Cardiac septum (tissue), 1 donor: ENCODE measurements around the gene RNU1-1. TPM values are rescaled to one million over a fixed set of nuclear protein-coding genes. Genes with fewer than 3 reads are reported as not detected.
"Not testable (repeated sequence)": the region's sequence is repeated elsewhere in the genome, so short reads cannot be mapped to it uniquely, and the experiment has no call there.

ENCODE experiments used
- DNase-seq: peaks from one replicate; pipeline ENCODE4 v3.0.0-alpha.2; 2020; ENCODE audit warnings: low spot score
- intact Hi-C: fragments of 100-400 bp; cut with DNase I; formaldehyde crosslinking; loops from one replicate; pipeline ENCODE4 v1.14.0; 2022
- total RNA-seq: library from RNA; stranded (reverse); fragmentation: NEBNext Ultra II Directional; extraction: Animal tissue kit (Norgen Biotek cat#: 25700); gene quantifications from one replicate; pipeline ENCODE4 v1.2.1, GENCODE V29; 2021
- donor health status: DM: no; HTN: no; CAD: no.

Gene RNU1-1
- total RNA-seq, 1 donor from 2014 or later: 6,195 TPM

GRCh38 chr1:16528338-16528737 lies 14.3 kb upstream of the RNU1-1 start:
- intact Hi-C loops, DNase-seq: not testable (repeated sequence)

- DNase-seq, intact Hi-C loops: not testable (repeated sequence)
These were observed 11.7 kb upstream of the RNU1-1 start for GRCh38 chr1:16525769-16526168.

- DNase-seq, intact Hi-C loops: not testable (repeated sequence)
These were observed 7.6 kb upstream of the RNU1-1 start for GRCh38 chr1:16521679-16522078.

- intact Hi-C loops: no loop called here
These were observed 7.2 kb upstream of the RNU1-1 start for GRCh38 chr1:16521288-16521583.

GRCh38 chr1:16520435-16521287 lies 6.6 kb upstream of the RNU1-1 start:
- intact Hi-C loops, DNase-seq: not testable (repeated sequence)

More at GRCh38 chr1:16521288-16521583, 7.2 kb upstream of the RNU1-1 start:
- DNase-seq: no peak

GRCh38 chr1:16519255-16519951 lies 5.3 kb upstream of the RNU1-1 start:
- DNase-seq, intact Hi-C loops: not testable (repeated sequence)

- DNase-seq, intact Hi-C loops: not testable (repeated sequence)
These were observed 4.8 kb upstream of the RNU1-1 start for GRCh38 chr1:16518913-16519254.

- DNase-seq, intact Hi-C loops: not testable (repeated sequence)
These were observed 2.8 kb upstream of the RNU1-1 start for GRCh38 chr1:16516694-16517410.

- intact Hi-C loops, DNase-seq: not testable (repeated sequence)
These were observed 526 bp downstream of the RNU1-1 start for GRCh38 chr1:16513412-16514106.

- intact Hi-C loops, DNase-seq: not testable (repeated sequence)
These were observed 1.3 kb downstream of the RNU1-1 start for GRCh38 chr1:16512624-16513411.

GRCh38 chr1:16511926-16512325 lies 2.2 kb downstream of the RNU1-1 start:
- DNase-seq: not testable (repeated sequence)

GRCh38 chr1:16508861-16509445 lies 5.1 kb downstream of the RNU1-1 start:
- DNase-seq, intact Hi-C loops: not testable (repeated sequence)

More at GRCh38 chr1:16511926-16512325, 2.2 kb downstream of the RNU1-1 start:
- intact Hi-C loops: not testable (repeated sequence)

GRCh38 chr1:16506364-16507136 lies 7.5 kb downstream of the RNU1-1 start:
- DNase-seq, intact Hi-C loops: not testable (repeated sequence)

- DNase-seq, intact Hi-C loops: not testable (repeated sequence)
These were observed 8.2 kb downstream of the RNU1-1 start for GRCh38 chr1:16505870-16506269.

GRCh38 chr1:16503494-16503893 lies 10.6 kb downstream of the RNU1-1 start:
- no peak for DNase-seq
- intact Hi-C loops: no loop called here

- DNase-seq, intact Hi-C loops: not testable (repeated sequence)
These were observed 12.6 kb downstream of the RNU1-1 start for GRCh38 chr1:16501446-16501845.

- DNase-seq, intact Hi-C loops: not testable (repeated sequence)
These were observed 13.1 kb downstream of the RNU1-1 start for GRCh38 chr1:16500975-16501374.

- DNase-seq, intact Hi-C loops: not testable (repeated sequence)
These were observed 13.6 kb downstream of the RNU1-1 start for GRCh38 chr1:16500466-16500865.
